Measurements from ENCODE around the gene CADPS2. TPM values are rescaled to one million over a fixed set of nuclear protein-coding genes. Genes with fewer than 3 reads are reported as not detected.

The CADPS2 gene
- total and polyA plus RNA-seq, 8 donors, result 7.7 to 27.3 (median 18.6) TPM

DNA sequence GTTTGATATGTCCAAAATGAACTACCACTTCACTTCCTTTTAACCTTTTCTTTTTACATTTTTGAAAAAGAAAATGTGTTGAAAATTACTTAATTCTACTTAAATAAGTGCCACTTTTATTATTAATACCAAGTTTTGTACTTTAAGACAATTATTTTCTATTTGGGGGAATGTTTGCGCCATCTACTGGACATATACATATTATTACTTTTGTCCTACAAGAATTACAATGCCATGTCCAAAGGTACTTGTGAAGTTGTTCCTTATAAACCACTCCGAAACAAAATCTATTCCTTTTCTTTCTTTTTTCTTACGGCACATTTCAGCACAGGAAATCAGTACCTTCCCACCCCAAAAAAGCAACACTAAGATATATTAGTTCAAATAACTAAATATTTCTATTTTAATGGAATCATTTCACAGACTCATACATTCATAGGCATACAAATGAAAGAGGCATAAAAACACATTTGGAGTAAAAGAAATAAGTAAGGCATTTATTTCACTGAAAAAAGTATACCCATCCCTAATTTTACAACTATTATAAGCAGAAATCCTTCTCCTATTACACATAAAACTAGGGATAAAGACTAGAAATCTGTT, 357.3 kb downstream of the CADPS2 start:
- no peaks in the 10 kb centered on the region for H3K4me1 ChIP-seq
- H3K36me3 ChIP-seq, result no peaks in the 10 kb centered on the region
- FAIRE-seq (peak; percentile 95), ATAC-seq (peak in 3 of 4 donors; percentile 61 to 67 (median 67)), DNase-seq (no peak)
- intact Hi-C loops (cut with DNase I), result loop anchor here in 1 of 3 donors (5.0 kb wide), 1 partner anchor 307 kb away; no protein-coding TSS in a partner anchor
- WGBS, 2 donors, result 14 to 24% methylated on average over 3 of the region's 3 CpGs
- H3K27me3 ChIP-seq, result no peaks in the 10 kb centered on the region
- H3K27ac ChIP-seq, result no peak overlapping the region
- H3K9me3 ChIP-seq, result no peaks in the 10 kb centered on the region
- TF ChIP-seq, protein P1, sequence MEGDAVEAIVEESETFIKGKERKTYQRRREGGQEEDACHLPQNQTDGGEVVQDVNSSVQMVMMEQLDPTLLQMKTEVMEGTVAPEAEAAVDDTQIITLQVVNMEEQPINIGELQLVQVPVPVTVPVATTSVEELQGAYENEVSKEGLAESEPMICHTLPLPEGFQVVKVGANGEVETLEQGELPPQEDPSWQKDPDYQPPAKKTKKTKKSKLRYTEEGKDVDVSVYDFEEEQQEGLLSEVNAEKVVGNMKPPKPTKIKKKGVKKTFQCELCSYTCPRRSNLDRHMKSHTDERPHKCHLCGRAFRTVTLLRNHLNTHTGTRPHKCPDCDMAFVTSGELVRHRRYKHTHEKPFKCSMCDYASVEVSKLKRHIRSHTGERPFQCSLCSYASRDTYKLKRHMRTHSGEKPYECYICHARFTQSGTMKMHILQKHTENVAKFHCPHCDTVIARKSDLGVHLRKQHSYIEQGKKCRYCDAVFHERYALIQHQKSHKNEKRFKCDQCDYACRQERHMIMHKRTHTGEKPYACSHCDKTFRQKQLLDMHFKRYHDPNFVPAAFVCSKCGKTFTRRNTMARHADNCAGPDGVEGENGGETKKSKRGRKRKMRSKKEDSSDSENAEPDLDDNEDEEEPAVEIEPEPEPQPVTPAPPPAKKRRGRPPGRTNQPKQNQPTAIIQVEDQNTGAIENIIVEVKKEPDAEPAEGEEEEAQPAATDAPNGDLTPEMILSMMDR (IDR thresholded peaks at IDR 0.05), result peak; percentile 12 to 60 (median 31)
- no peak overlapping the region for H3K4me3 ChIP-seq

DNA sequence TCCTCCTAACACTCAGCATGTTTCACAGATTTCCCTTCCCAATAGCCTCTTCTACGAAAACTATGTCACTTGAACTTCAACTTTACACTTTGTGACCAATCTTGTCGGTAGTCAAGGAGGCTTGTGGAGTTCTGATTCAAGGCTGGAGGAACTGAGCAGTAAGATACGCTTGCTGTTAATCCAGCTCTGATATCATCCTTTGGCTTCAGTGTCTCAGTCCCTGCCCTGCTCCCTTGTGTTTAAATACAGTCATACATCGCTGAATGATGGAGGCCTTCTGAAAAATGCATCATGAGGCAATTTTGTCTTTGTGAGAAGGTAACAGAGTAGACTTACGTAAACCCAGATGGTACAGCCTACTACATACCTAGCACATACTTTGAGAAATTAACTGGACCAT, 360.9 kb downstream of the CADPS2 start:
- Histone ChIP-seq H3K4me1 (no peaks in the 10 kb centered on the region), H3K4me3 (no peak overlapping the region), H3K9me3 (no peaks in the 10 kb centered on the region), H3K36me3 (no peaks in the 10 kb centered on the region), H3K27me3 (no peaks in the 10 kb centered on the region), H3K27ac (no peak overlapping the region)
- WGBS, 2 donors, result 94 to 98% methylated on average over 5 of the region's 5 CpGs
- TF ChIP-seq, protein P1 (IDR thresholded peaks at IDR 0.05), result no peak
- no peak for ATAC-seq
- FAIRE-seq, result no peak
- intact Hi-C loops (cut with DNase I), result loop anchor here in 1 of 3 donors (5.0 kb wide), 1 partner anchor 303 kb away; no protein-coding TSS in a partner anchor
- no peak for DNase-seq

DNA sequence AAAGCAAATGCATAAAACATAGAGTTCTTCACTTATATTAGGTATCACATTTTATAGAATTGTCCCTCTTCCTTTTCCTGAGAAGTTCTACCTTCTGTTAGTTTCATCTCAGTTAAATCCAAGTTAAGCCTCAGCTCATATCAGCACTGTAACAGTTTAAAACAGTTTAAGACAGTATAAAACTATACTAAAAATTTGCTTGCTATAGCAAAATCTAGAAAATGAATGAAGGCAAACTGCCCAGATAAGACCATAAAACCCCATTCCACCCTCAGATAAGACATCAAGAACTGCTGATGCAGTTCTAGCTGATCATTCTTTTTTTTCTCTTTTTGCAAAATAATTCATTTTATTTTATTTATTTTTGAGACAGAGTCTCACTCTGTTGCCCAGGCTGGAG, 364.5 kb downstream of the CADPS2 start:
- intact Hi-C loops (cut with DNase I), result no loop called here
- DNase-seq, result no peak
- H3K27me3 ChIP-seq, result no peaks in the 10 kb centered on the region
- no peaks in the 10 kb centered on the region for H3K36me3 ChIP-seq
- no peaks in the 10 kb centered on the region for H3K9me3 ChIP-seq
- no peak overlapping the region for H3K4me3 ChIP-seq
- FAIRE-seq, result no peak
- no peaks in the 10 kb centered on the region for H3K4me1 ChIP-seq
- TF ChIP-seq, protein P1 (IDR thresholded peaks at IDR 0.05), result no peak
- no peak for ATAC-seq
- H3K27ac ChIP-seq, result no peak overlapping the region

DNA sequence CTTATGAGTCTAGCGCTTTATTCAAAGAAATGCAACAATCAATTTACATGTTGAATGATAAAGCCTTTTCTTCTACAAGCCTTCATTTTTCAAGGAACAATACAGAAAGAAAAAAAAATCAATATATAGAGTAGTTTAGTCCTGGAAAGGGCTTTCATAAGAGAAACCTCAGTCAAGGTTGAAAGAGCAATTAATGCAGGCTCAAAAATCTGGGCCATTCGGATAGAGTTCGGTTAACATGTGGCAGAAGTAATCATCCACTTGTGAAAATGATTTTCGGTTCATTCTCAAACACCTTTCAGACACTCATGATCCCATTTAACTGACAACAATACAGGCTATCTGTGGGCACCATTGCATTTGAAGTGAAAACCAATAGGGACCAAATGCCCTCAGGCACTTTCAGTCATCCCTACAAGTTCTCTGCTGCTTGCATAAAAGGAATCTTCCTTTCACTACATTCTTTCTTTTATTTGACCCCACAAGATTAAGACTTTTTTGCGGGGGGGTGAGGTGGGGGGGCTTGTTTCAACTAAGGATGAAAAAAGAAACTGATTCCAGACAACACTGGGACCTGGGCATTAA, 365.2 kb downstream of the CADPS2 start:
- H3K9me3 ChIP-seq, result no peaks in the 10 kb centered on the region
- no peak overlapping the region for H3K4me3 ChIP-seq
- FAIRE-seq (no peak), ATAC-seq (no peak), DNase-seq (no peak)
- no peaks in the 10 kb centered on the region for H3K27me3 ChIP-seq
- TF ChIP-seq, protein P1 (IDR thresholded peaks at IDR 0.05), result no peak
- intact Hi-C loops (cut with DNase I), result no loop called here
- H3K27ac ChIP-seq, result no peak overlapping the region
- no peaks in the 10 kb centered on the region for H3K4me1 ChIP-seq
- 69 to 73% methylated on average over 5 of the region's 5 CpGs for WGBS, 2 donors
- no peaks in the 10 kb centered on the region for H3K36me3 ChIP-seq

DNA sequence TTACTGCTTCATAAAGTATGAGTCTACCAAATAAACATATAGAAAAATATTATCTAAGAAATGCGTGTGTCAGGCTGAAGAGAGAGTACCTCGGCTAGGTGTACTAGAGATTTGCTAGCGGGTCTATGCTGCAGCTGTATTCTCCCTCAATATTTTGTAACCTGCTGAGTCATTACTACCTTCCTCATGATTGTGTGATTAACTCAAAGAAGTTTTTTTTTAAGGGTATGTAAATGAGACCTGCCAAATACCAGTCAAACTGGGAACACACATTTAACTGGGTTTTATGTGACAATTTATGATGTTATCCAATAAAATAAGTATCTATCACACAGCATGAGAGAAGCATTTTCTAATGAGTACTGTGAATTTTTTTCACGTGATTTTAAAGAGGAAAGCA, 367.8 kb downstream of the CADPS2 start:
- Histone ChIP-seq H3K4me1 (no peaks in the 10 kb centered on the region), H3K36me3 (no peaks in the 10 kb centered on the region), H3K27me3 (no peaks in the 10 kb centered on the region), H3K27ac (no peak overlapping the region), H3K4me3 (no peak overlapping the region), H3K9me3 (no peaks in the 10 kb centered on the region)
- WGBS, 2 donors, result 94 to 95% methylated on average over 4 of the region's 4 CpGs
- ATAC-seq, result no peak
- no peak for FAIRE-seq
- intact Hi-C loops (cut with DNase I), result no loop called here
- TF ChIP-seq, protein P1 (IDR thresholded peaks at IDR 0.05), result no peak
- no peak for DNase-seq

All from pancreas (tissue), 10 donors.